K562 (cell line): ENCODE data around the gene RALY. TPM values are rescaled to one million over a fixed set of nuclear protein-coding genes. Genes with fewer than 3 reads are reported as not detected.

ENCODE experiments used
- ATAC-seq: fragments of 200-7000 bp; cut with Tn5 transposase; 3 replicates; pipeline ENCODE4 v1.9.1; 2020; ENCODE audit warnings: moderate library complexity
- BruUV-seq: library from RNA; stranded (reverse); fragments of 400-500 nt; replicated peaks from 2 replicates; lab custom pipeline; 2021; lab: Mats Ljungman, UMichigan
- CTCF ChIA-PET: fragments of 300-600 bp; formaldehyde crosslinking; extraction: SDS; loops from one replicate; lab custom pipeline; 2021; ENCODE audit warnings: low intra/inter-chr PET ratio; lab: Yijun Ruan, JAX
- POLR2A ChIA-PET: fragments of 300-600, 350-650 bp; sonication (Branson Sonifier 250); formaldehyde crosslinking; extraction: SDS; loops from one replicate; lab custom pipeline; 2021; ENCODE audit warnings: antibody characterized with exemption, inconsistent platforms; lab: Yijun Ruan, JAX
- DNase-seq, 4 experiments: peaks; one replicate each; pipeline versions ENCODE4 v3.0.0 to v3.0.0-alpha.2; 2011 to 2018; ENCODE audit warnings: low spot score in 3 of 4, mixed read lengths in 3 of 4; ENCODE audit errors: extremely low read depth in 1 of 4
- FAIRE-seq: peaks from 2 replicates; lab custom pipeline; 2011; peaks lifted over from hg19 to GRCh38; lab: Jason Lieb, UNC
- H2AFZ ChIP-seq: 2 replicates; pipeline ENCODE4 v1.6.0; 2011; ENCODE audit warnings: low read depth, low read length, control low read depth, inconsistent platforms
- H3K27ac ChIP-seq: fragments of 200-600 bp; 3 replicates; pipeline ENCODE4 v1.8.0; 2011; ENCODE audit warnings: low read depth, mild to moderate bottlenecking, control low read depth, inconsistent platforms, low read length, moderate library complexity, mixed read lengths; ENCODE audit errors: extremely low read depth
- H3K27me3 ChIP-seq, 2 experiments: fragments of 300-600 bp in 1 of 2; 2 replicates in 1 of 2; 3 replicates in 1 of 2; pipeline versions ENCODE4 v1.6.0 to v1.8.0; 2011; ENCODE audit warnings: inconsistent platforms in 2 of 2, low read length in 2 of 2, mild to moderate bottlenecking in 1 of 2, mixed read lengths in 1 of 2, moderate library complexity in 1 of 2; ENCODE audit not compliant: control insufficient read depth in 2 of 2, insufficient read depth in 2 of 2
- H3K36me3 ChIP-seq: fragments of 300-600 bp; 3 replicates; pipeline ENCODE4 v1.8.0; 2011; ENCODE audit warnings: mild to moderate bottlenecking, low read length, inconsistent platforms; ENCODE audit not compliant: control insufficient read depth, insufficient read depth
- H3K4me1 ChIP-seq, 2 experiments: fragments of 200-600 bp in 1 of 2; replicated peaks in 1 of 2; 2 replicates in 1 of 2; 3 replicates in 1 of 2; pipeline versions ENCODE4 v1.5.1 to v1.8.0; 2011; ENCODE audit warnings: inconsistent platforms in 2 of 2, low read length in 2 of 2, mild to moderate bottlenecking in 1 of 2, mixed read lengths in 1 of 2, moderate library complexity in 1 of 2; ENCODE audit not compliant: control insufficient read depth in 2 of 2, insufficient read depth in 2 of 2
- H3K4me2 ChIP-seq: 2 replicates; pipeline ENCODE4 v1.6.1; 2011; ENCODE audit warnings: low read length, control low read depth, inconsistent platforms, mixed read lengths; ENCODE audit not compliant: insufficient read depth
- H3K4me3 ChIP-seq: fragments of 200-600 bp; sonication (generic), shearing (Covaris generic); 2 replicates; pipeline ENCODE4 v1.5.1; 2016; ENCODE audit warnings: control low read depth, inconsistent platforms
- H3K79me2 ChIP-seq: fragments of 200-600 bp; 3 replicates; pipeline ENCODE4 v1.8.0; 2011; ENCODE audit warnings: low read length, inconsistent platforms; ENCODE audit not compliant: control insufficient read depth, insufficient read depth
- H3K9ac ChIP-seq, 2 experiments: 2 replicates each; pipeline versions ENCODE4 v1.6.0 to v1.6.1; 2011; ENCODE audit warnings: low read depth in 2 of 2, low read length in 2 of 2, control low read depth in 1 of 2, inconsistent platforms in 1 of 2, mild to moderate bottlenecking in 1 of 2, mixed read lengths in 1 of 2; ENCODE audit not compliant: insufficient read depth in 1 of 2
- H3K9me1 ChIP-seq: one replicate; pipeline ENCODE4 v1.6.0; 2011; ENCODE audit warnings: inconsistent platforms, mild to moderate bottlenecking, low read length, moderate library complexity; ENCODE audit not compliant: control insufficient read depth, insufficient read depth
- H3K9me3 ChIP-seq: replicated peaks from 2 replicates; pipeline ENCODE4 v1.5.1; 2011; ENCODE audit warnings: low read depth, low read length, inconsistent platforms; ENCODE audit not compliant: control insufficient read depth, insufficient read depth
- H4K20me1 ChIP-seq: replicated peaks from 2 replicates; pipeline ENCODE4 v1.6.1; 2011; ENCODE audit warnings: low read length, inconsistent platforms, mixed read lengths; ENCODE audit not compliant: control insufficient read depth, insufficient read depth
- BCOR ChIP-seq: fragments of 450-650 bp; IDR thresholded peaks from 2 replicates; pipeline ENCODE4 v1.6.1; 2016
- CEBPB ChIP-seq: fragments of 450-650 bp; IDR thresholded peaks from 2 replicates; pipeline ENCODE4 v1.6.1; 2016; ENCODE audit warnings: missing genetic modification characterization, missing compliant biosample characterization
- CEBPG ChIP-seq, 3 experiments: fragments of 200-800 bp in 1 of 3; sonication (Bioruptor generic) in 1 of 3; sonication (generic) in 1 of 3; formaldehyde crosslinking in 1 of 3; IDR thresholded peaks in 2 of 3; conservative IDR thresholded peaks in 1 of 3; 2 replicates each; pipeline versions ENCODE4 v1.6.1 to v1.8.0; 2016 to 2022; ENCODE audit warnings: missing compliant biosample characterization in 2 of 3, missing genetic modification characterization in 2 of 3, mild to moderate bottlenecking in 1 of 3, missing genetic modification reagents in 1 of 3
- HNRNPL ChIP-seq: fragments of 200-400 bp; formaldehyde crosslinking; IDR thresholded peaks from 2 replicates; pipeline ENCODE4 v1.6.1; 2017; ENCODE audit warnings: low read depth, mild to moderate bottlenecking, low read length
- HNRNPUL1 ChIP-seq: fragments of 200-400 bp; formaldehyde crosslinking; IDR thresholded peaks from 2 replicates; pipeline ENCODE4 v1.6.1; 2017; ENCODE audit warnings: low read length
- NFIC ChIP-seq: fragments of 450-650 bp; IDR thresholded peaks from 2 replicates; pipeline ENCODE4 v1.6.1; 2017; ENCODE audit warnings: mild to moderate bottlenecking, inconsistent platforms
- NFIX ChIP-seq: fragments of 250-450 bp; sonication (Bioruptor Pico); IDR thresholded peaks from 2 replicates; pipeline ENCODE4 v1.4.0; 2020; ENCODE audit warnings: low read depth, mild to moderate bottlenecking, moderate library complexity
- POU5F1 ChIP-seq: fragments of 150-350 bp; IDR thresholded peaks from 2 replicates; pipeline ENCODE4 v1.6.1; 2014; ENCODE audit warnings: borderline replicate concordance, low read length, low read depth, mild to moderate bottlenecking; ENCODE audit not compliant: partially characterized antibody
- ZBTB8A ChIP-seq: fragments of 450-650 bp; IDR thresholded peaks from 2 replicates; pipeline ENCODE4 v1.6.1; 2018; ENCODE audit warnings: mild to moderate bottlenecking, moderate library complexity; ENCODE audit not compliant: partially characterized antibody
- ZNF184 ChIP-seq: sonication (generic); formaldehyde crosslinking; IDR thresholded peaks from 2 replicates; pipeline ENCODE4 v1.5.0; 2020; ENCODE audit warnings: missing genetic modification reagents
- WGBS: fragments of 100-300 bp; shearing (Covaris generic); methylation state at CpG from one replicate; pipeline ENCODE4 v1.1.6; 2016; ENCODE audit warnings: low coverage, mixed read lengths; ENCODE audit not compliant: insufficient coverage; ENCODE audit errors: missing lambda C conversion rate; 5-methylcytosine and 5-hydroxymethylcytosine counted together
- in situ Hi-C: fragments of 300-500 bp; cut with MboI; formaldehyde crosslinking; loops from 4 replicates; pipeline ENCODE4 v1.15.0; 2018; ENCODE audit warnings: inconsistent platforms, mixed read lengths
- intact Hi-C: fragments of 100-400 bp; cut with micrococcal nuclease; formaldehyde crosslinking; loops from 2 replicates; pipeline ENCODE4 v1.14.2; 2022
- polyA plus RNA-seq, 8 experiments: library from polyadenylated mRNA; depleted of rRNA in 4 of 8; stranded (reverse) in 5 of 8; unstranded in 3 of 8; fragments of >200 nt; fragmentation: Nextera tagmentation in 2 of 8; fragmentation: Illumina TruSeq in 1 of 8; extraction: Ambion mirVana in 2 of 8; extraction: Trizol in 1 of 8; gene quantifications; 2 replicates each; pipeline versions ENCODE4 v1.2.1 to v1.2.3, GENCODE V29; 2011 to 2014; ENCODE audit warnings: inconsistent platforms in 1 of 8, missing spikeins in 1 of 8
- total RNA-seq, 7 experiments: library from RNA; depleted of rRNA in 6 of 7; stranded (reverse); fragments of >200 nt in 6 of 7; fragmentation: Illumina TruSeq in 2 of 7; extraction: Trizol in 2 of 7; gene quantifications; 2 replicates each; pipeline versions ENCODE4 v1.2.1 to v1.2.3, GENCODE V29; 2011 to 2021; ENCODE audit warnings: low replicate concordance in 1 of 7

RALY gene
- total and polyA plus RNA-seq, 9 of the 15 experiments (the other 6 are each of a cell fraction or from before 2014, with no cell fraction given): 0.80 to 207 (median 128) TPM

DNA sequence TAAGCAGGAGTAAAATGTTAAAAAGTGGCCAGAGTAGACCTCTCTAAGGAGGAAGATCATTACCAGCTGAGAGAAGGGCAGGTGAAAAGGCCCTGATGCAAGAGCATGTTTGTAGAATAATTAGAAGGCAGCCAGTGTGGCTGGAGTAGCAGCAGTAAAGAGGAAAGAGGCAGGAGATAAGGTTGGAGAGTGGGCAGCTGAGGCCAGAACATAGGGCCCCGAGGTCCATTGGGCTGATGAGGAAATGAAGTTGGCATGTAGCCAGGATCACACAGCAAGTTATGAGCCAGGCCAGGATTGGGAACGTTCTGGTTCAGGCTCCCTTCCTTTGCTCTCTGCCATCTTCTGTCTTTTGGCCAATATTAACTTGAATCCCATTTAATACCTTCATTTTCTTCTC is 51.6 kb downstream of the RALY start:
- Histone ChIP-seq H3K27me3 (no peaks in the 10 kb centered on the region), H3K27ac (no peak overlapping the region), H3K4me2 (no peak overlapping the region)
- no peak for TF ChIP-seq HNRNPUL1
- no peak for TF ChIP-seq CEBPG (CRISPR knock-in tag; IDR thresholded peaks at IDR 0.05)
- TF ChIP-seq CEBPG (tag; conservative IDR thresholded peaks at IDR 0.05 in 1 of 2, IDR thresholded peaks at IDR 0.05 in 1 of 2): peak in 1 of 2 experiments; percentile 48; a peak in 1 of 4 replicates
- no peak for TF ChIP-seq ZBTB8A
- no peak for TF ChIP-seq BCOR
- TF ChIP-seq HNRNPL: no peak
- TF ChIP-seq NFIC: peak; percentile 98
- TF ChIP-seq CEBPB (tag): peak; percentile 40; the same call in 1 of the 2 replicates
- no peak for TF ChIP-seq POU5F1
- peak; percentile 69 for TF ChIP-seq NFIX (CRISPR knock-in tag)
- TF ChIP-seq ZNF184: no peak
- TF ChIP-seq, all 486 proteins: peak for 4
- Histone ChIP-seq H2AFZ (no peak overlapping the region), H4K20me1 (peaks cover 23% of the 10 kb centered on the region), H3K9me3 (no peaks in the 10 kb centered on the region), H3K9ac (no peak overlapping the region), H3K79me2 (peaks cover 66% of the 10 kb centered on the region), H3K4me3 (no peak overlapping the region), H3K9me1 (peaks cover 6% of the 10 kb centered on the region), H3K36me3 (peaks cover 23% of the 10 kb centered on the region; the same call in 2 of the 3 replicates), H3K4me1 (peaks cover 0 to 12% of the 10 kb centered on the region in 2 experiments; a peak in 2 of 5 replicates)
- intact Hi-C loops (no loop called here), in situ Hi-C loops (no loop called here)
- ChIA-PET POLR2A (interaction anchor here (0.7 kb wide), 1 partner anchor 22 kb away, joined by 3 read pairs; no protein-coding TSS in a partner anchor), CTCF (no interaction called here)
- WGBS: 0% methylated on average over 2 of the region's 2 CpGs
- DNase-seq (peak in 3 of 4 experiments; percentile 29 to 55 (median 39)), FAIRE-seq (no peak), ATAC-seq (peak; percentile 69; the same call in 2 of the 3 replicates)
- no TSS peak for BruUV-seq
